CD4-positive, alpha-beta T cell treated with Interleukin-21 for 1 hour (primary cell): Measurements from ENCODE around the gene FCGR2B.
"Not testable (repeated sequence)": the region's sequence is repeated elsewhere in the genome, so short reads cannot be mapped to it uniquely, and the experiment has no call there.

Source experiments
- DNase-seq: peaks from one replicate; pipeline ENCODE4 v3.0.0-alpha.2; 2020

FCGR2B gene

DNA sequence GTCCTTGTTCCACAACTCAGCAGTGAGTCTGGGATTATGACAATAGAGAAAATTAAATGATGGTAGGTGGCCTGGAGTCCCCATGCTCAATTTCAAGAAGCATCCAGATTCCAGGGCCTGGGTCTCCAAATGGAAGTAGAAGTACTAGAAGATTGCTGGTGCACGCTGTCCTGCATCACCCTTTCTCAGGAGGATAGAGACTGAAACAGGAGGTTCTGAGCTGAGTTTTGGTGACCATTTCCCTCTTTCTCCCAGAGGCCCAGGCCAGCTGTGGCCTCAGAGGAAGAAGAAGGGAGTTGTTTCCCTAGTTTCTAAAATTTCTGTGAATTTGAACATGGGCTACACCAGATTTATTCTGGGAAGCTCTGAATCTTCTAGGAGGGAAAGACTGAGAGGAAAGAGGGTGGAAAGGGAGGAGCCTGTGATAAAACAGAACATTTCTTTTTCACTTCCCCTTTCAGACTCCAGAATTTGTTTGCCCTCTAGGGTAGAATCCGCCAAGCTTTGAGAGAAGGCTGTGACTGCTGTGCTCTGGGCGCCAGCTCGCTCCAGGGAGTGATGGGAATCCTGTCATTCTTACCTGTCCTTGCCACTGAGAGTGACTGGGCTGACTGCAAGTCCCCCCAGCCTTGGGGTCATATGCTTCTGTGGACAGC lies at the start of gene FCGR2B:
FCGR2B (plus strand) TSS at position 460 of the 656 bp plus-strand sequence; CDS start at position 559, 99 bp downstream.
- not testable (repeated sequence) for DNase-seq

GRCh38 chr1:161616417-161616816 lies 46.5 kb upstream of the FCGR2B start:
- not testable (repeated sequence) for DNase-seq

DNA sequence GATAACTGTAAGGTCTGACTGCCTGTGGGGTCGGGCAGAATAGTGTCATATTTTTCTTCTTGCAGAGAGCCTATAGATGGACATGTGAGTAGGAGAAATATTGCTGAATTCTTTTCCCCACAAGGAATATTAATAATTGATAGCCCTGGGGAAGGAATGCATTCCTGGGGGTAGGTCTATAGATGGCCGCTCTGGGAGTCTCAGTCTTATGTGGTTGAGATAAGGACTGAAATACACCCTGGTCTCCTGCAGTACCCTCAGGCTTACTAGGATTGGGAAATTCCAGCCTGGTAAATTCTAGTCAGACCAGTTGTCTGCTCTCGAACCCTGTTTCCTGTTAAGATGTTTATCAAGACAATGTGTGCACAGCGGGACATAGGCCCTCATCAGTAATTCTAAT lies 44.4 kb upstream of the FCGR2B start:
- not testable (repeated sequence) for DNase-seq

GRCh38 chr1:161620399-161620798 lies 42.5 kb upstream of the FCGR2B start:
- not testable (repeated sequence) for DNase-seq

GRCh38 chr1:161621181-161622000 lies 41.6 kb upstream of the FCGR2B start:
- peak; percentile 88 for DNase-seq

DNA sequence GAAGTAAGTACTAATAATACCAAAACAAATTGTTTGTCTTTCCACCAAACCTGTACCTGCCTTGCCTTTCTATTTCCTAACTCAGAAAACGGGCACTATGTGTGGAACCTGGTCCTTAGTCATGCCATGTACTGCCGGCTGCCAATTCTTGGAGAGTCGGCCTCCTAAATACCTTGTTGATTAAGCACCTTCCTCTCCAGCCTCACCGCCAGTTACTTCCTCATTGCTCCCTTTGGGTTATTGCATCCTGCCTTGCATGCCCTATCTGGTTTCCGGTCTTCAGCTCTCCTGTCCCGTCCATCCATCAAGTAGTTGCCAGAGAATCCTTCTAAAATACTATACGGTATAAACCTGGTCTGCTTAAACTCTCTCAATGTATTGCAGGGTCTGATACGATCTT lies 40.9 kb upstream of the FCGR2B start:
- DNase-seq, result peak; percentile 30

DNA sequence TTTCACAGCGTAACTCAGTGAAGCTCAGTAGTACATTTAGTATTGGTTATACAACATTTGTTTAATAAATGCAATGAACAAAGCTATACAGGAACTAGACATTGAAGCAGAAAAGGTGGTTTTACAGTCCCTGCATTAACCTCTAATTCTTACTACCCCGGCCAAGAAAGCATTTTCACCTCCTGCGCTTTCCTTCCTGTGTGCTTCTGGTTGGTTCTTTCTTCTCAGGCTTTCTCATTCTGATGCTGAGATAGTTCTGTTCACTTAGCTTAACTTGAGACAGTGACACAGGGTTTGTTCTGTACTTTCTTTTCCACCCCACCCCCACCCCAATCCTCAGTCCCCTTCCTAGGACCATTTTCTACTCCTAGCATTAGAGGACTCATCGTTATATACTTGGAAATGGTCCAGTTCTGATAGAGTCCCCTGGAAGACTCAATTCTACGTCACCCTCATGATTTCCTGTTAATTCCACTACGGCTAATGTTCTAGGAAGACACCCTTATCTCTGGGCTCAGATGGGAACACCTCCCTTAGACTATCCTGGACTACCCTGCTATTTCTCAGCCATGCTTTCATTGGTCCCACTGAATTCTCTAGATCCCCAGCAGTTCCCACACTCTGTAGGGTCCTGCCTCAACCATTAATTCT lies 39.4 kb upstream of the FCGR2B start:
- DNase-seq, result peak; percentile 38

DNA sequence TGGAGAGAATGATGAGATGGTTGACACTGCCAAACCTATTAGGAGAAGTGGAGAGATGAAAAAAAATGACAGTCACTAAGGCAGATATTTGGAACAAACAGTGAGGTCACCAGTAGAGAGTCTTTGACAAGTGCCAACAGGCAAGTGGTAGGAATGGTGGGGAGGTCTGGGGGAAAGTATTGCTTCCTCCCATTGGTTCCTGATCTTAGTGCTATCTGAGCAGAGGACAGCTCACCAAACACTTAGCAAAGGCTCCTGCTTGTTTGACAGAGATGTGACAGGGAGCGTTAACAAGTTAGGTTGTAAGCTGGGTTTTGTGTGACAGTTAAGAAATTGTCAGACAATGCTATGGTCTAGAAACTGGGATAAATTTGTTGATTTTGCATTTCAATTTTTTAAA lies 38.3 kb upstream of the FCGR2B start:
- DNase-seq, result peak; percentile 18

GRCh38 chr1:161626445-161627146 lies 36.3 kb upstream of the FCGR2B start:
- peak; percentile 51 for DNase-seq

DNA sequence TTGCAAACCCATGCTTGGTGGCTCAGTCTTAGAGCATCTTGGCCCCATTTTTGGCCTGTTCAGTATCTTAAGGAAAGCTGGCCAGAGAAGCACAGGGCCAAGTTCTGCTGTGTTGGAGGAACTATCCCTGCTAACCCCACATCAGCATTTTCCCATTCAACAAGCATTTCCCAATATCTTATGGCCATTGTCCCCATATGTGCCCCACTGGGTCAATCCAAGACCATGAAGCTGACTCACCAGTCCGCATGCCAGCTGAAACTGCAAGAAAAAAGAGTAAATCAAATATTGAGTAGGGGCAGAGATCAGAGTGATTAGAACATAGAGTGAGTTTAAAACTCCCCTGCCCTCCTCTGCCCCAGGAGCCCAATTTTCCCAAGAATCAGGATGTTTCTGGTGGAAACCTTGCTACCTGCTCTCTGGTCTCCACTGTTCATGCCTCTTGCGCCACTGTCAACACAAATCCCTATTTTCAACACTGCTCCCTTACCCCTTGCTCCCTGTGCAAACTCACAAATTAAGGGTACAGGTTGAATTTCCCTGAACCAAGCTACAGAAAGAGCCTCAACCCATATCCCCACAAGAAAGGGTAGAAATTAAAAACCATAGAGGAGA lies 32.7 kb upstream of the FCGR2B start:
- not testable (repeated sequence) for DNase-seq

GRCh38 chr1:161631076-161631475 lies 31.9 kb upstream of the FCGR2B start, which contains the start of gene FCGR3B:
FCGR3B (minus strand) TSS chr1:161631176; CDS start chr1:161631094, 82 bp downstream.
- no peak for DNase-seq

DNA sequence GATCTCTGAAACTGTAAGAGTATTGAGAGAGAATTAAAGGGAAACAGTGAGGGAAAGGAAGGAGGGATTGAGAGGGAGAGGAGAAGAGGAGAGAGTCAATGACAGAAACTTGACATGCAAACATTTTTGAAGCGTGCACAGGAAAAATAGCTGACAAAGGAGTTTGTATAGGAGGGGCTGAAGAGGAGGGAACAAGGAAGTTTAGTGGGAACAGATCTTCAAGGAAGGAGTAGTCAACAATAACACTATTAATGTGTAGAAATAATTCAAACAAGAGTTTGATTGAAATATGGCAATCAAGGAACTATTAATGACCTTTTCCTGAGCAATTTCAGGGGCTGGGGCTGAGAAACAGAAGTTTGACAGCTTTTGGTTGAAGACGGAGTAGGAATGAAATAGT lies 27.9 kb upstream of the FCGR2B start:
- not testable (repeated sequence) for DNase-seq

DNA sequence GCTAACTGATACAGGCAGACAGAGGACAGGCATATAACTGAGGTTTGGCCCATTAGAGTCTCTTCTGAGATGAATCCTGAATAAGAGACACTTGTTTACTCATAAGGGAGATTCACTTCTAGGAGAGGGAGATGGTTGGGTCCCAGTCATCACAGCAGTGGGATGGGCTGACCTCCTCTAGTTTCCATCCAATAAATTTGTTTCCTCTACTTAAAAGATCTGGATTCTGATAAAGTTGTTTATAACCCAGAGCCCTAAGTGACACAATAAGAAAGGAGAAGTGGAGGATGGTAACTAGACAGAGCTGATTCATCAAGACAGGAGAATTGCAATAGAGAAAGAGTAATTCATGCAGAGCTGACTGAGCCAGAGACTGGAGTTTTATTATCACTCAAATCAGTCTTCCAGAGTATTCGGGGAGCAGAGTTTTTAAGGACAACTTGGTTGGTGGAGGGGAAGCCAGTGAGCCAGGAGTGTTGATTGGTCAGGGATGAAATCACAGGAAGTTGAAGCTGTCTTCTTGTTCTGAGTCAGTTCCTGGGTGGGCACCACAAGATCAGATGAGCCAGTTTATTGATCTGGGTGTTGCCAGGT lies 26.7 kb upstream of the FCGR2B start:
- peak; percentile 50 for DNase-seq

DNA sequence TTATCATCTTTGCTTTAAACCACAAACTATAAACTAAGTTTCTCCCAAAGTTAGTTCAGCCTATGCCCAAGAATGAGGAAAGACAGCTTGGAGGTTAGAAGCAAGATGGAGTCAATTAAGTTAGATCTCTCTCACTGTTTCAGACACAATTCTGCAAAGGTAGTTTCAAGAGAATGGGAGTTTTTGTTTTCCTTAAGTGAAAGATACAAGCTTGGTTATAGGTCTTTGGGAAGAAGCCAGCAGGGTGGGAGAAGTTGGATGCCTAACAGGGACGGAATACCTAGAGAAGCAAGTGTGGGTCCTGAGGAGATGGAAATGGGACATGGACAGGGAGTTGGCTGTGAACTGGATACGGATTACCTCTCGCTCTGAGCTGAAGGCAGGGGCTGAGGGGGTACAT lies 26.0 kb upstream of the FCGR2B start:
- not testable (repeated sequence) for DNase-seq

DNA sequence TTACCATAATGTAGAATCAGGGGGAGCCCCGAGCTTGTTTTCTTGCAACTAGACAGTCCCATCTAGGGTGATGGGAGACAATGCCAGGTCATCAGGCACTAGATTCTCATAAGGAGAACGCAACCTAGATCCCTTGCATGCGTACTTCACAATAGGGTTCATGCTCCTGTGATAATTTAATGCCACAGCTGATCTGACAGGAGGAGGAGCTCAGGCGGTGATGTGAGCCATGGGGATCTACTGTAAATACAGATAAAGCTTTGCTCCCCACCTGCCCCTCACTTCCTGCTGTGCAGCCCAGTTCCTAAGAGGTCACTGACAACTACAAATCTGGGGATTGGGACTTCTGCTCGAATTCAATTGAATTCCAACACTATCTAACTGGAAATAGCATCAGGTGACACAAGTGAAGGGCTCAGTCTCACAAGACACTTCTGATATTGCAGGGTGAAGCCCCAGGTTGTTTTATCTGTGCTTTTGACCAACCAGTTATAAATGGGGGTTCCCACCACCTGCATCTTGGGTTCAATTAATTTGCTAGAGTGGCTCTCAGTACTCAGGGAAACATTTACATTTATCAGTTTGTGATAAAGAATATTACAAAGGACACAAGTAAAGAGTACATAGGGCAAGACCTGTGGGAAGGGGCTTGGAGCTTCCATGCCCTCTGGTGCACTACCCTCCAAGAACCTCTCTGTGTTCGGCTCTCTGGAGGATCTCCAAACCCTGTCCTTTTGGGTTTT lies 24.5 kb upstream of the FCGR2B start:
- DNase-seq, result not testable (repeated sequence)

- not testable (repeated sequence) for DNase-seq
Measured at GRCh38 chr1:161639203-161639602, 23.7 kb upstream of the FCGR2B start.

DNA sequence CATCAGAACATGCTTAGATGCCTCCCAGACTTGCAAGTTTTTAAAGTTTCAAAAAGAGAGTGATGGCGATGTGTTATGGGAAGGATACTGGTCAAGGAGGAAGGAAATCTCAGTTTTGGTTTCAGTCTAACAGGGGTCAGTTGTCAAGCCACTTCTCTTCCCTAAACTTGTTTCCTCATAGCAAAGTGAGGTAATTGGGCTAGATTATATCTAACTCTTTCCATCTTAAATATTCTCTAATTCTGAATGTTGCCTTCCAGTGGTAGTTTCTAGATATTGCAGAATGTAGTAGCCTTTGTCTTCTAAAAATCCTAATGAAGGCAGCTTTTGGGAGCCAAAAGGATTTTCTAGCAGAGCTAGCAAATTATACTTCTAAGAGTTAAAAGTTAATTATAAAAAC lies 20.2 kb upstream of the FCGR2B start:
- DNase-seq, result peak; percentile 39

- not testable (repeated sequence) for DNase-seq
Measured at GRCh38 chr1:161643481-161644208, 19.3 kb upstream of the FCGR2B start.

DNA sequence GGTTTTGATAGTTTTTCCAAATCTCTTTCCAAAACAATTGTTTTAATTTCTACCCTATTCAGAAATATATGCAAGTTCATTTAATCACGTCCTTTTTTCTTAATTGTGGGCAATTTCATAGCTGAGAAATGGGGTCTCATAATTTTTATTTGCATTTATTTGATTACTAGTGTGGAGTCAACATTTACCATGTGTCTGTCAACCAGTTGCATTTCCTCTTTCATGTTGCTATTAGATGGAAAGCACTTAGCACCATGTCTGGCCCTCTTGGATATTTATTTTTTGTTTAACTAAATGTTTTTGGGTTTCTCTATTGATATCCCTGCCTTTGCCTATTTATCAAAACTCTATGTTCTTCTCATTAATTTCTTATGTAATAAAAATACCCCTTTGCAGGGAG lies 18.1 kb upstream of the FCGR2B start:
- DNase-seq, result not testable (repeated sequence)
